Loucy (cell line): ENCODE results near the gene PRKN.

Experiments
- CTCF ChIP-seq: fragments of 200-600 bp; sonication (generic); conservative IDR thresholded peaks from 2 replicates; pipeline ENCODE4 v1.5.1; 2014; ENCODE audit warnings: mild to moderate bottlenecking, antibody characterized with exemption, low read length
- EZH2phosphoT487 ChIP-seq: fragments of 200-600 bp; IDR thresholded peaks from 2 replicates; pipeline ENCODE4 v1.6.1; 2018; ENCODE audit warnings: antibody characterized with exemption, mild to moderate bottlenecking, moderate library complexity, borderline replicate concordance

DNA sequence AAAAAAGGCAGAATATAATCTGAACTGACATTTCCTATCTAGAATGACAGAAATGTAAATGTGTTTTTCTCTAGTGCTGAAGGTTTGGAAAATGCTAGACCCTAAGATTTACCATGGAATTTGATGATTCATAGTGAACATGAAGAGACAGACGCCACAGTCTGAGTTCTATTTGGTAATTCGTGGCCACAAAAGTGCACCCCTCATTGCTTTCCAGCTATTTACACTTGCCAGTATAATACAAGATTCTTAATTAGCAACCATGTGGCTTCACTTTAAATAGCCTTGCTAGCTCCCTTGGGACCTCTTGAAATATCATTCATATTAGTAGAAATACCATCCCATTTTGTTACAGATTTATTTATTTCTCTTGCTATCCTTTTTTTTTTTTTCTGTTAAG is 636.8 kb downstream of the PRKN start:
- TF ChIP-seq CTCF: no peak
- no peak for TF ChIP-seq EZH2phosphoT487
